GM21390 (cell line): Measurements from ENCODE around the gene DOCK7.

ENCODE experiments used
- ATAC-seq: cut with Tn5 transposase; IDR thresholded peaks from one replicate; pipeline ENCODE4 v1.9.1; 2021; ENCODE audit not compliant: unreplicated experiment

The DOCK7 gene

GRCh38 chr1:62476525-62477219, 211.5 kb downstream of the DOCK7 start:
- ATAC-seq = no peak

GRCh38 chr1:62467092-62467491, 221.1 kb downstream of the DOCK7 start:
- no peak for ATAC-seq

GRCh38 chr1:62462370-62462769, 225.8 kb downstream of the DOCK7 start:
- no peak for ATAC-seq

GRCh38 chr1:62457955-62458354, 230.2 kb downstream of the DOCK7 start:
- ATAC-seq = no peak

DNA sequence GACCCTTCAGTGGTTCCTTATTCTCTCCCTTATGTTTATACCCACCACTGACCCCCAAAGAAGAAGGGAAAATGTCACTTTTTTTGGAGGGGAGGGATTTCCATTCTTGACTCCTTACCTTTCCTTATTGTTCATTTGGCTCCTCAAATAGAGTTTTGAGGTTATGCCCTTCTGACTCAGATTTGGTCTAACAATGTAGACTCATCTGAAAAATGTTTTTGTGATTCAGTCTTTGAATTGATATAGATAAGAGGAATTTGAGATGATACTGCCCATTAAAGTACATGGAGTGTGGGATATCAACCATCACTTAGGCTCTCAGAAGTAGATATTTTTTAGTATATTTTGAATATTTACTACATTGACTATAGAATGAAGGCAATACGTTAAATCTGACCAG, 235.2 kb downstream of the DOCK7 start:
- no peak for ATAC-seq

DNA sequence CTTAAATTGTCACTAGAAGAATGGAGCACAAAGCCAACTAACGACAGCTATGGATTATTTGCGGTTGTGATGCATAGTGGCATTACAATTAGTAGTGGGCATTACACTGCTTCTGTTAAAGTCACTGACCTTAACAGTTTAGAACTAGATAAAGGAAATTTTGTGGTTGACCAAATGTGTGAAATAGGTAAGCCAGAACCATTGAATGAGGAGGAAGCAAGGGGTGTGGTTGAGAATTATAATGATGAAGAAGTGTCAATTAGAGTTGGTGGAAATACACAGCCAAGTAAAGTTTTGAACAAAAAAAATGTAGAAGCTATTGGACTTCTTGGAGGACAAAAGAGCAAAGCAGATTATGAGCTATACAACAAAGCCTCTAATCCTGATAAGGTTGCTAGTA, 237.9 kb downstream of the DOCK7 start:
- ATAC-seq = no peak

GRCh38 chr1:62448221-62448933, 239.8 kb downstream of the DOCK7 start:
- no peak for ATAC-seq

DNA sequence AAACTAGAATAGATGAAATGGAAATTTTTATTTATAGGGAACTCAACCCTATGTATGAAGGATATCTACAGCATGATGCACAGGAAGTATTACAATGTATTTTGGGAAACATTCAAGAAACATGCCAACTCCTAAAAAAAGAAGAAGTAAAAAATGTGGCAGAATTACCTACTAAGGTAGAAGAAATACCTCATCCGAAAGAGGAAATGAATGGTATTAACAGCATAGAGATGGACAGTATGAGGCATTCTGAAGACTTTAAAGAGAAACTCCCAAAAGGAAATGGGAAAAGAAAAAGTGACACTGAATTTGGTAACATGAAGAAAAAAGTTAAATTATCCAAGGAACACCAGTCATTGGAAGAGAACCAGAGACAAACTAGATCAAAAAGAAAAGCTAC, 243.5 kb downstream of the DOCK7 start:
- ATAC-seq = no peak

DNA sequence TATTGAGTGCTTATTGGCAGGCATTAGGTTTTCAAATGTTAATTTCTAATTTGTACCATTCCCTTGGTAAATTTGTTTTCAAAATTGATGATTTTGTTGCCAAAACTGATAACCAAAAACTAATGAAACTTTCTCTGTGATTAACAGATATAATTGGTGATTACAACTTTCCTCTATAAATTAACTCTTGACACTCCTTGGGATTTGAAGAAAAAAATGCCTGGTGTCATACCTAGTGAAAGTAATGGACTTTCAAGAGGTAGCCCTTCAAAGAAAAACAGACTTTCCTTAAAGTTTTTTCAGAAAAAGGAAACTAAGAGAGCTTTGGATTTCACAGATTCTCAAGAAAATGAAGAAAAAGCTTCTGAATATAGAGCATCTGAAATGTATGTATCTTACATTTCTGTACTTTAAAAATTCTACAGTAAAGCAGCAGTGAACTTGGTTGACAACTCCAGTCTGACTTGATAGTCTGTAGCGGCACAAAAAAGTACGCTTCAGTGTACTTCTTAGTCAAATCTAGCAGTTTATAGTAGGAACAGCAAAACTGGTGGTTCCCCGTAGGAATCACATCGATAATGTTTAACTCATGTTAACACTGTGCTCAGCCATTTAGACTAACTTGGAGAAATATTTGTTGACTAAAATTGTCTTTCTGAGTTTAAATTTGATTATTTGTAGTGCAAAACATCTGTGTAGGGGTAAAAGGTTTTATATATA, 248.4 kb downstream of the DOCK7 start:
- peak; percentile 26 for ATAC-seq

GRCh38 chr1:62438163-62438562, 250.0 kb downstream of the DOCK7 start:
- ATAC-seq = no peak

DNA sequence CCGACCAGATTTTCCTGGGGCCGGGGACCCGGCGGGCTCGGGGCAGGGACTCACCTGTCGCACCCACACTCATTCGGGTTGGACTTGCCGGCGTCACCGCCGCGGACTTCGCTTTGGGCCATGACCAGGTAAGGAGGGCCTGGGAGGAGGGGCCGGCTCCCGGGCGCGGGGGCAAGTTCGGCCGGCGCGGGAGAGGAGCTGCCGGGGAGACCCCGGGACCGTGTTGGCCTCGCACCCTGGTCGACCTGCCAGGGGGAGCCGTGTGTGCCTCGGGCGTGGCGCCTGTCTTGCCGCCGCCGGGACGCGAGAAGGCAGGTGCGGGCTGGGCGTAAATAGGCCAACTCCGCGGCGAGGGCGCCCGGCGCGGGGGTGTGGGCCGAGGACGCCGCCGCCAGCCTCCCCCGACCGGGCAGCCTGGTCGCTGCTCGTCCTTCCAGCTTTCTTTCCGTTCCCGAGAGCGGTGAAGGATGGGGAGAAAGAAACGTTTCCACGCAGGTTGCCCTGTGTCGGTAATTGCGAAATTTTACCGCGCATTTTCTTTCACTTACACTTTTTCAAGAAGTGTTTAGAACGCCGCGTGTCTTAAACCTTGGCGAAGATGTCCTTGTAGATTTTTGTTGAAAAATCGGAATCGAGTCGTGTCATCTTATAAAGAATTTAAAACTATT, 250.8 kb downstream of the DOCK7 start:
- peak; percentile 0 for ATAC-seq

- peak; percentile 74 for ATAC-seq
Observed at GRCh38 chr1:62436466-62437272, 251.5 kb downstream of the DOCK7 start, which contains the start of gene USP1. Gene USP1 (plus strand): TSS chr1:62437049. CDS start chr1:62439868, 2,819 bp downstream.

DNA sequence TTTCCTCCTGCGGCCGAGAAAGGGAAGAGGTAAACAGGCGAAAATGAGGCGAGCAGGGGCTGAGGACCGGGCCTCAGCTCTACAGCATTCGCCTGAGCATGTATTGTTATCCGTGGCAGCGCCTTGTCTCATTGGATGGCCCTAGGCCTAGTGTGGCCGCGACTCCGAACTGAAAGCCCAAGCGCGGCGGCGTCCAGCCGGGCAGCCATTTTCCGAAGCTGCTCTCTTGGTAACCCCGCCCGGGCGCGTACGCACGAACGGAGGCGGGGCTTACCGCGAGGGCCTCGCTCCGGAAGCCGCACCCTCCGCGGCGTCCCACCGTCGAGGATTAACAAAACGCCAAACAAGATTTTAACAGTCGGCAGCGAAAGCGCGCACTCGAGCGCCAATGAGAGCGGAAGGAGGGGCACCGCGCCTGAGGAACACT, 252.1 kb downstream of the DOCK7 start:
- ATAC-seq = peak; percentile 66

DNA sequence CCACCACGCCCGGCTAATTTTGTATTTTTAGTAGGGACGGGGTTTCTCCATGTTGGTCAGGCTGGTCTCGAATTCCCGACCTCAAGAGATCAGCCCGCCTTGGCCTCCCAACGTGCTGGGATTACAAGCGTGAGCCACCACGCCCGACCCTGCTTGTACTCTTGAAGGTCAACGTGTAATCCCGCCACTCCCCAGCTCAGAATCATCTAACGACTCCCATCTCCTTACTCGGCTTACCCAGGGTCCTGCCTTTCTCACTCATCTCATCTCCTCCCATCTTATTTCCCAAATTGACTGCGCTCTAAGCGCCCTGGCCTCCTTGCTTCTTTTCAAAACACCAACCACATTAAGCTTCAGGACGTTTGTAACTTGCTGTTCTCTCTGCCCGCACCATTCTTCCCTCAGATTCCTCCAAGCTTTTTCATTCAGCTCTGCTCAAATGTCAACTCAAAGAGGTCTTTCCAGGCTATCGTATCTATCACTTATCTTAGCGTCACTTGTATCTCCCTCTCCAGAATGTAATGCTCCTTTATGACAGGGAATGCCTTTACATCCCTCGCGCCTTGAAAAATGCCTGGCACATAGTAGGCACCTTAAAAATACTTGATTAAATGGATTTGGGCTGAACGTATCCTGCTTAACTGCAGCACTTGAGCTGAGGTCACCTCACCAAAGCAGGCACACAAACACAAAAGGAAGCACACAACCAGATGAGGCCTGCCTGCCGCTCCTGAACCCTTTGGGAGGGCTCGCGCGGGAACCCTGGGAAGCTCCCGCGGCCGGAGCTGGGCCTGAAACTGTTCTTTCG, 252.8 kb downstream of the DOCK7 start:
- ATAC-seq = no peak

GRCh38 chr1:62434618-62435001, 253.6 kb downstream of the DOCK7 start:
- no peak for ATAC-seq

DNA sequence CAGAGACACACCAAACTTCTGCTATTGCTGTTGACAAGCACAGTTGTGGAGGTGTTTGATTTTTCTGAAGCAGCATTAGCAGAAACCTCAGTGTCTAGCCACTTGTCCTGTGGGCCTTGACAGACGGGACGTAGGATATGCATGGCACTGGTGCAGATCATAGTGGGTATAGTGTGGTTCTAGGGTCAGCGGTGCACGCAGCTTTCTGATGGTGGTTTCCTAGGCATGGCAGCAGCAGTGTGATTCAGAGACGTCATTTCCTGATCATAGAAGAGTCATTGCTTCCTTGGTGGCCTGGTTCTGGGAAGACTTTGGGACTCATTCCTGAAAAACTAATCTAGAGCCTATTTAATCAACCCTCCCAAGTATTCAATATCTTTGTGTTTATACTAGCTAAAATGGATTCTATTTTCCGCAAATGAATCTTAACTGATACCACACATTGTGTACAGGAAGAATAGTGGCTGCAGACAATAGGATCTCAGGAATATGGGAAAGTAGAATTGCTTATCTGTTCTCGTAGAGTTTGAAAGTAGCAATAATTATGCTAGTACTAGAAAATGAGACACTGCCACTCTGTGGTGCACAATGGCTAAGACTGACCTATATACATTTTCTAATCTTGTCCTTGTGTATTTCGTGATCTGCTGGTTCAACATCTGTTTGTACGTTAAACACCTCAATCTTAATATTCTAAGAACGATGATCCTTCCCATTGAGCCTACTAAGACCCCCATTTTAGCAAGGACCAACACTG, 254.1 kb downstream of the DOCK7 start:
- no peak for ATAC-seq

GRCh38 chr1:62429581-62429980, 258.6 kb downstream of the DOCK7 start:
- ATAC-seq = no peak

- no peak for ATAC-seq
Observed at GRCh38 chr1:62428351-62428750, 259.8 kb downstream of the DOCK7 start.

- ATAC-seq = no peak
Observed at GRCh38 chr1:62426794-62427193, 261.4 kb downstream of the DOCK7 start.
